ENCODE measurements around the gene TIMMDC1. TPM values are rescaled to one million over a fixed set of nuclear protein-coding genes. Genes with fewer than 3 reads are reported as not detected.

TIMMDC1 gene
- total and polyA plus RNA-seq, 2 of the 13 experiments (the other 11 are each of a cell fraction or from before 2014, with no cell fraction given), result 50.0 to 77.8 TPM

GRCh38 chr3:119553823-119554415, 55.6 kb downstream of the TIMMDC1 start:
- H4K20me1 ChIP-seq (ENCODE audit: insufficient read depth, low read length), result no peaks in the 10 kb centered on the region
- FAIRE-seq, result no peak
- no peaks in the 10 kb centered on the region for H3K4me1 ChIP-seq (ENCODE audit: insufficient read depth, low read length)
- no peak for TF ChIP-seq ZNF660 (CRISPR knock-in tag; IDR thresholded peaks at IDR 0.05; ENCODE audit: borderline replicate concordance, low read depth)
- DNase-seq (ENCODE audit: low spot score), result no peak
- BruUV-seq (replicated peaks), result no TSS peak
- no peak overlapping the region for H3K4me3 ChIP-seq (replicated peaks in 1 of 3; ENCODE audit: insufficient read depth in 1 of 3, low read depth in 2 of 3, low read length in 3 of 3)
- in situ Hi-C loops (cut with HindIII; ENCODE audit: extremely low pct_ligation_motif_present, low pct_unique_long_range_greater_than_20kb) (no loop called here), intact Hi-C loops (cut with micrococcal nuclease; ENCODE audit: unreplicated experiment) (no loop called here)
- CTCF ChIA-PET (ENCODE audit: low intra/inter-chr PET ratio, low total read pairs), result no interaction called here
- H3K4me2 ChIP-seq (ENCODE audit: low read depth, low read length), result no peak overlapping the region
- H3K27me3 ChIP-seq (ENCODE audit: control insufficient read depth in 1 of 2, insufficient read depth in 2 of 2, low read length in 2 of 2), result peaks cover 0 to 12% of the 10 kb centered on the region in 2 experiments; a peak in 2 of 5 replicates
- H3K9ac ChIP-seq (ENCODE audit: insufficient read depth, low read depth, low read length), result no peak overlapping the region
- no peaks in the 10 kb centered on the region for H3K36me3 ChIP-seq (replicated peaks in 1 of 2; ENCODE audit: control insufficient read depth in 1 of 2, insufficient read depth in 2 of 2, low read length in 2 of 2)
- H3K9me3 ChIP-seq (ENCODE audit: low read length), result no peaks in the 10 kb centered on the region
- POLR2A ChIA-PET, result no interaction called here
- 13% methylated on average over 5 of the region's 5 CpGs for WGBS (ENCODE audit: low lambda C conversion rate)
- no peak; the same call in 2 of the 3 replicates for ATAC-seq
- H3K27ac ChIP-seq (ENCODE audit: extremely low read length, insufficient read depth, low read length), result no peak overlapping the region
- H3K79me2 ChIP-seq (ENCODE audit: insufficient read depth, low read length), result no peaks in the 10 kb centered on the region
- H2AFZ ChIP-seq (ENCODE audit: low read length), result no peak overlapping the region

- 16% methylated on average over 4 of the region's 4 CpGs for WGBS (ENCODE audit: low lambda C conversion rate)
- ATAC-seq, result no peak
- no peak for DNase-seq (ENCODE audit: low spot score)
- H3K36me3 ChIP-seq (replicated peaks in 1 of 2; ENCODE audit: control insufficient read depth in 1 of 2, insufficient read depth in 2 of 2, low read length in 2 of 2), result no peaks in the 10 kb centered on the region
- no peak for FAIRE-seq
- no peaks in the 10 kb centered on the region for H3K9me3 ChIP-seq (ENCODE audit: low read length)
- intact Hi-C loops (cut with micrococcal nuclease; ENCODE audit: unreplicated experiment), result no loop called here
- no peak overlapping the region for H3K4me2 ChIP-seq (ENCODE audit: low read depth, low read length)
- no peaks in the 10 kb centered on the region for H4K20me1 ChIP-seq (ENCODE audit: insufficient read depth, low read length)
- H3K9ac ChIP-seq (ENCODE audit: insufficient read depth, low read depth, low read length), result no peak overlapping the region
- in situ Hi-C loops (cut with HindIII; ENCODE audit: extremely low pct_ligation_motif_present, low pct_unique_long_range_greater_than_20kb), result no loop called here
- H3K4me3 ChIP-seq (replicated peaks in 1 of 3; ENCODE audit: insufficient read depth in 1 of 3, low read depth in 2 of 3, low read length in 3 of 3), result no peak overlapping the region
- no peak for TF ChIP-seq MEIS1 (CRISPR knock-in tag; IDR thresholded peaks at IDR 0.05; ENCODE audit: borderline replicate concordance)
- no peak for TF ChIP-seq CEBPG (CRISPR knock-in tag; IDR thresholded peaks at IDR 0.05)
- TF ChIP-seq MNT (IDR thresholded peaks at IDR 0.05), result peak; percentile 62
- TF ChIP-seq SP140L (CRISPR knock-in tag; IDR thresholded peaks at IDR 0.05; ENCODE audit: borderline replicate concordance), result no peak
- BruUV-seq (replicated peaks), result no TSS peak
- CTCF ChIA-PET (ENCODE audit: low intra/inter-chr PET ratio, low total read pairs), result no interaction called here
- no peaks in the 10 kb centered on the region for H3K4me1 ChIP-seq (ENCODE audit: insufficient read depth, low read length)
- H3K79me2 ChIP-seq (ENCODE audit: insufficient read depth, low read length), result no peaks in the 10 kb centered on the region
- H2AFZ ChIP-seq (ENCODE audit: low read length), result no peak overlapping the region
- POLR2A ChIA-PET, result no interaction called here
- H3K27ac ChIP-seq (ENCODE audit: extremely low read length, insufficient read depth, low read length), result no peak overlapping the region
- peaks cover 0 to 12% of the 10 kb centered on the region in 2 experiments; a peak in 2 of 5 replicates for H3K27me3 ChIP-seq (ENCODE audit: control insufficient read depth in 1 of 2, insufficient read depth in 2 of 2, low read length in 2 of 2)
Observed at GRCh38 chr3:119555309-119555735, 57.0 kb downstream of the TIMMDC1 start.

Data from HepG2 (cell line).